ENCODE measurements around the gene PEAR1.

DNA sequence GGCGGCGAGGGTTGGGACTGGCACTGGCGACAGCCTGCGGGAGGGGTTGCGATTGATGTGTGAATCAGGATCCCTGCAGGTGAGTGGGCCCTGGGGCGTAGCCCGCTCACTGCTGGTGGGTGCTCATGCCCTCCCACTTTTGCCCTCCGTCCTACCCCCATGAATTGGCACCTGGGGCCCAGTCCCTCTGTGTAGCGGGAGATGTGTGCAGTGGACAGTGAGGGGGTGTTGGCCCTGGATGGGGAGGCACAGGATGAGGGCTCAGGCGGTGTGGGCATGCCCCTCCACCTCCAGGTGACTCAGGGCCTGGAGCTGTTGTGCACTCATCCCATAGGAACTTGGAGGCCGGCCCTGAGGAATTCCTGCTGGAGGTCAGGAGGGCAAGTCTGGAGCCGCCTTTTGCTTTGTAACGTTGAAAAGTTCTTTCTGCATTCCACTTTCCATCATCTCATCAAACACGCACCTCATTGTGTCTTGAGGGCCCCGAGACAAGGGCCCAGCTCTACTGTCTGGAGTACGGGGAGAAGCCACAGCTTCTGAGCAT lies 3.0 kb downstream of the PEAR1 start:
- TF ChIP-seq POLR2A (IDR thresholded peaks at IDR 0.05) (no peak), POLR2AphosphoS5 (IDR thresholded peaks at IDR 0.05; ENCODE audit: insufficient read depth in 1 of 2, low read depth in 1 of 2) (no peak)
- TF ChIP-seq, protein P1, sequence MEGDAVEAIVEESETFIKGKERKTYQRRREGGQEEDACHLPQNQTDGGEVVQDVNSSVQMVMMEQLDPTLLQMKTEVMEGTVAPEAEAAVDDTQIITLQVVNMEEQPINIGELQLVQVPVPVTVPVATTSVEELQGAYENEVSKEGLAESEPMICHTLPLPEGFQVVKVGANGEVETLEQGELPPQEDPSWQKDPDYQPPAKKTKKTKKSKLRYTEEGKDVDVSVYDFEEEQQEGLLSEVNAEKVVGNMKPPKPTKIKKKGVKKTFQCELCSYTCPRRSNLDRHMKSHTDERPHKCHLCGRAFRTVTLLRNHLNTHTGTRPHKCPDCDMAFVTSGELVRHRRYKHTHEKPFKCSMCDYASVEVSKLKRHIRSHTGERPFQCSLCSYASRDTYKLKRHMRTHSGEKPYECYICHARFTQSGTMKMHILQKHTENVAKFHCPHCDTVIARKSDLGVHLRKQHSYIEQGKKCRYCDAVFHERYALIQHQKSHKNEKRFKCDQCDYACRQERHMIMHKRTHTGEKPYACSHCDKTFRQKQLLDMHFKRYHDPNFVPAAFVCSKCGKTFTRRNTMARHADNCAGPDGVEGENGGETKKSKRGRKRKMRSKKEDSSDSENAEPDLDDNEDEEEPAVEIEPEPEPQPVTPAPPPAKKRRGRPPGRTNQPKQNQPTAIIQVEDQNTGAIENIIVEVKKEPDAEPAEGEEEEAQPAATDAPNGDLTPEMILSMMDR (IDR thresholded peaks at IDR 0.05) = no peak
